ENCODE data around the gene KCNJ6. TPM values are rescaled to one million over a fixed set of nuclear protein-coding genes. Genes with fewer than 3 reads are reported as not detected.
"Not testable (repeated sequence)": the region's sequence is repeated elsewhere in the genome, so short reads cannot be mapped to it uniquely, and the experiment has no call there.

Gene KCNJ6
- total RNA-seq, 1 donor from 2014 or later, result not detected

DNA sequence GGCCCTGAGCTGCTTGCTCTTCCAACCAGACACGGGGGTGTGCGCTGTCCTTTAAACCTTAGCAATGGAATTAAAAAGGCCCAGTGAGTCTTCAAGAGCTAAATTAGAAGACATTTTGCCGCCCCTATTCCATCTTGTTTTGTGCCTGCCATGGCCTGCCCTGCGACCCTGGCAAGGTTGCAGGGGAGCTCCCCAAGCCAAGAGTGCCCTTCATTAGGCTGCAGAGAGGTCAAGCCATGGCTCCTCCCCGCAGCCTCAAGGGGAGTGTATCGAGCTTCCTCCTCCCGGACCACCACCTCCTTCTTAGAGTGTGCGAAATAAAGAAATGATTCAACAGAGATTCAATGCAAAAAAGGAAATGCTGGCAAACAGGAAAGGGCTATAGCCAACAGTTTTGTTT lies 293.5 kb downstream of the KCNJ6 start:
- no peak for ATAC-seq
- DNase-seq (ENCODE audit: low spot score), result no peak

DNA sequence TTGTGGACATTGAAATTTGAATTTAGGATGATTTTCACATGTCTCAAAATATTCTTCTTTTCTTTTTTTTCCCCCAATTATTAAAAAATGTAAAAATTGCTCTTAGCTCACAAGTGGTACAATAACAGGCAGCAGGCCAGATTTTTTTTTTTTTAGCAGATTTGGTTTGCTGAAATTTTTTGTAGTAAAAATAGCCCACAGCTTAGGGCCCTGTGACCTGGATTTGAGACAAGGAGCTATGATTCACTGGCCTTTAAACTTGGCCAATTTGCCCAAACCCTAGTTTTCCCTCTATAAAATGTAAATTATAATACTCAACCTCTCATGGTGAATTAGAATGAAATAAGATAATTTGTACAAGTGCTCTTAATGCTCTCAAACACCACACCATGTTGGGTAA lies 295.9 kb downstream of the KCNJ6 start:
- DNase-seq (ENCODE audit: low spot score), result no peak
- no peak for ATAC-seq

DNA sequence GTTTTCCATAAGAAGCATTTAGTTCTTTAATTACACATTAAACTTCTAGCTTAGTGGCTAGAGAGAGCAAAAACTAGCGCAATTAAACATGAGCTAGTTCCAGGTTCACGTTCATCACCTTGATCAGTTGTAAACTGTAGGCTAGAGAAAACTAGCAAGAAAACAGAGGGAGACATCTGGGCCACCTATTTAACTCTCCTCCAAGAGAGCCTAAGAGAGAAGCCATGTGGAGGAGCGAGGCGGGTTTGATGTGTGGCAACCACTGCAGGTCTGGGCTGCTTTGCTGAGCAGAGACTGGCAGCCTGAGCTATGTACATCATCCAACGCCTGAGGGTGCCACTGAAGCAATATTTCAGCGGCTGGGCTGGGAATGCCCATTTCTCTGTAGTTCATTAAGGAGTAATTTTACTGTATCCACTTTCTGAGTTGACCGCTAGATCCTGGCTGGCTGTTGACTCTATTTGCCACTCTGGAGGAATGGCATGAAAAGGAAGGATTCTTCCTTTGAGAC lies 296.7 kb downstream of the KCNJ6 start:
- ATAC-seq (no peak), DNase-seq (ENCODE audit: low spot score) (no peak)

DNA sequence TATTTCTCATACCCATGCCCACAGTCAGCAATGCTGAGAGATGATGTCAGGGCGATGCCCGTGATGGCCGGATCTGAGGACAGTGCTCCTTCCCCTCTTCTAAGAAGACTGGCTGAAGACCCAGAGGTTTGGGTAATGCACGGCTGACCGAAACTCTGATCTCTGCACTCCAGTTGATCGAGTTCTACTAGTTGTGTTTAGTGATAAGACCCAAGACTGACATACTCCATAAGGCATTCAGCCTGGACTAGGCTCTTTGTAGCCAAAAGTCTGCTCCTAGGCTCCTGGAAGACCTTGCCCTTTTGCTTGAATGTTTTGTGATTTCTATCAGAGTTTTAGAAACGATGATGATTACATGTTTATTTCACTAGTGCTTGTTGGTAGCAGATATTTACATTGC lies 298.2 kb downstream of the KCNJ6 start:
- DNase-seq (ENCODE audit: low spot score) (no peak), ATAC-seq (no peak)

DNA sequence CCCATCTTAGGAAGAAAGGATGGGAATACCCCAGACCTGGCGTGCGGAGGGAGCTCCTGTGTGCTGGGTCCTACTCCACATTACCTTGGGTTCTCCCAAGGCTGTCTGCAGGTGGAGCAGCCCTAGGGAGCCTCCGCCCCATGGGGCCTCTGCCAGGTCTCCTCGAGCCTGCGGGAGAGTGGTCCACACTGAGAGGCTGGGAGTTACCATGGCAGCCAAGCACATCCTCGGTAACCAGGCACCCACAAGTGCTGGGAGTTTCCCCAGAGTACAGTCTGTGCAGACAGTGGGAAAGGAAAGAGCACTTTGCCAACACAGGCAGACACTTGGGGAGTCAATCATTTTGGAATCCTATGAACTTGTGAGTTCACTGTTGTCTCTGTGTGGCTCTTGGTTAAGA lies 300.3 kb downstream of the KCNJ6 start:
- ATAC-seq (no peak), DNase-seq (ENCODE audit: low spot score) (no peak)

DNA sequence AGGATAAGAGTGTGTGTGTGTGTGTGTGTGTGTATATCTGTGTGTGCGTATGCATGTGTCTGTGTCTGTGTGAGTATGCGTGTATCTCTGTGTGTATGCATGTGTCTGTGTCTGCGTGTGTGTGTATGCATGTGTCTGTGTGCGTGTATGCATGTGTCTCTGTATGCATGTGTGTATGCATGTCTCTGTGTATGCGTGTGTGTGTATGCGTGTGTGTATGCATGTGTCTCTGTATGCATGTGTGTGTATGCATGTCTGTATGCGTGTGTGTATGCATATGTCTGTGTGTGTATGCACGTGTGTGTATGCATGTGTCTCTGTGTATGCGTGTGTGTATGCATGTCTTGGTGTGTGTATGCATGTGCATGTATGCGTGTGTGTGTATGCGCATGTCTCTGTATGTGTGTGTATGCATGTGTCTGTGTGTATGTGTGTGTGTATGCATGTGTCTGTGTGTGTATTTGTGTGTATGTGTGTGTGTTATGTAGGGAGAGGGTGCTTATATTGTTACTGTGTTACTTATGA lies 301.8 kb downstream of the KCNJ6 start:
- DNase-seq (ENCODE audit: low spot score) (no peak), ATAC-seq (no peak)

DNA sequence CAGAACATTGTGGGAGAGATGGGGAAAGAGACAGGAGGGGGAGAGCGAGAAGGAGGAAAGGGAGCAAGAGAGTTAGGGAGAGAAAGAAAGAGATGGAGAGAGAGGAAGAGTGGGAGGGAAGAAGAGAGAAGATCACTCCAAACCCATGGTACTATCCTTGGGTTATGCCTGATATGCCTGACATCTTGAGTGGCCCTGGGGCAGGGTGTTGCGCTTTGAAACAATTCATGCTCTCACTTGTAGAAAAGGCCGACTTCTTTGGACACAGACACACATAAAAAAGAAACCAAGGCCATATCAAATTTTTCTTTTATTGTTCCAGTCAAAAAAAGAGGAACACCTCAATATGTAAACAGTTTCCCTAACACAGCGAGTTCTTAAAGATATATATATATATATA lies 309.2 kb downstream of the KCNJ6 start:
- no peak for ATAC-seq

DNA sequence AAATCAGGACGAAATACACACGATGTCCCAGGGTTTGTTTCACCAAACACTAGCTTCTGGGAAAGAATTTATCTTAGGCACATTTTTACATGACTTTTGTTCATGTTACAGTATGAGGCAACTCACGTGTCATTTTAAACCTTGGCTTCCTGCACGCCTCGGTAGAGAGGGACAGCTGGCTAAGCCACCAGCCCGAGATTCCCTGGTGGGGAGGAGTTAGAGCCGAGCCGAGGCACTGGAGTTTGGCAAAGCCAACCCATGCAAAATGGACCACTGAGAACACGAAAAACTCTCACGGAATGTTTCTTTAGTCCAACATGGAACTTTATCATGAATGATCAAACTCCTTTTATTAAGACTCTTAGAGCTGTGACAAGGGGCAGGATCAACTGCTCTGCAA lies 309.7 kb downstream of the KCNJ6 start:
- no peak for DNase-seq (ENCODE audit: low spot score)
- no peak for ATAC-seq

More for the DNA sequence above, 309.2 kb downstream of the KCNJ6 start:
- no peak for DNase-seq (ENCODE audit: low spot score)

DNA sequence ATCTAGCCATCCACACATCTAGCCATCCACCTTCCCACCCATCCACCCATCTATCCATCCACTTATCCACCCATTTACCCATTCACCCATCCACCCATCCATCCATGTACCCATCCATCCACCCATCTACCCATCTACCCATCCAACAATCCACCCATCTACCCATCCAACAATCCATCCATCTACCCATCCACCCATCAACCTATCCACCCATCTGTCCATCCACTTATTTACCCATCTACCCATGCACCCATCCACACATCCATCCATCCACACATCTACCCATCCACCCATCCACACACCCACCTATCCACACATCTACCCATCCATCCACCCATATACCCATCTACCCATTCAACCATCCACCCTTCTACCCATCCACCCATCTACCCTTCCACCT lies 311.3 kb downstream of the KCNJ6 start:
- ATAC-seq, result no peak
- DNase-seq (ENCODE audit: low spot score), result no peak

DNA sequence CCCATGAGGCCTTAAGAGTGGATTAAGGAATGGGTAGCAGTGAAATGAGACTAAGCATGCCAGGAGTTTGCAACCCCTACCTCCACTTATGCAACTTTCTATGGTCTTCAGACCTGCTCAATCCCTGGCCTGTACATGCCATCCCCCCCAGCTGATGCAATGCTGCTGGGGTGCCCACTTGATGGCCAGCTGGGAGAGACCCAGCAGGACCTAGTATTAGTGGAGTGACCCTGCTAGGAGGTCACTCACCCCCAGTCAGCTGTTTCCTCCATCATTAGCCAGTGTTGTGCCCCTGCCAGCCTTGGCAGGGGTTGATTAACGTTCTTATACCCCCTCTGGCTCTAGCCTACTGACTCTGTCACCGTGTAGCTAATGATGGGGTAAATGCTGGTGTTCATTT lies 313.1 kb downstream of the KCNJ6 start:
- ATAC-seq, result no peak
- DNase-seq (ENCODE audit: low spot score), result no peak

DNA sequence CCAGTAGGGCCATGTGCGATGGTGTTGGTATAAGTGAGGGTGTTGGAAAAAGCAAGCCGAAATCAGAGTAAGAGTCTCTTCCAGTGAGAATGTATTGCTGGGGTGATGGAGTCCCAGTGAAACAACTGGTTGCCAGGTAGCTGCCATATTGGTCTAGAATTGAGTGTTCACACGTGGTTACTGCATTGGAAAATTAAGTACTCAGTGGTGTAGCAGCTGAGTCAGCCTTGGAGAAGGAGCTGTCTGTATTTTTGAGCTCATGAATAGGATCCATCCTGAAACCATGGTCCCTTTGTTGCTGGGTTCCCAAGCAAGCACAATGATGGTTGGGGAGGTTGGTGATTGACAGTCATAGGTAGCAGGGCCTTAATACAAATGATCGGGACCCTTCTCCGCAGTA lies 314.3 kb downstream of the KCNJ6 start:
- no peak for DNase-seq (ENCODE audit: low spot score)
- ATAC-seq, result no peak

DNA sequence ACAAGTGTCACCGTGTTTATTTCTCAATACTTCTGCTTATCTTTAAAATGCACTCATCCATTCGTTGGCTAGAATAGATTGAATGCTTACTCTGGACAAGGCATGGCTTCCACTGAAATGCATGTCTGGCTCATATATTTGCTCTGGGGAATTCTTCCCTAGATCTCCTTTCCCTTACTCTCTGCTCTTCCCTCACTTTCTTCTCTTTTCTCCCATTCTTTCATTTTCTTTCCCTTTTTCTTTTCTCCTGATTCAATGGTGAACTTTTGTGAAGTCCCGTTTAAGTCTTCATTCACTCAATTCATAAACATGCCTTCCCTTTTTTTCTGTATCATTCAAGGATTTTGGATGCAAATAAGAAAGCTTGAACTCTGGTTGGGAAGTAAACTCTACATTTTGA lies 315.2 kb downstream of the KCNJ6 start:
- ATAC-seq (no peak), DNase-seq (ENCODE audit: low spot score) (no peak)

DNA sequence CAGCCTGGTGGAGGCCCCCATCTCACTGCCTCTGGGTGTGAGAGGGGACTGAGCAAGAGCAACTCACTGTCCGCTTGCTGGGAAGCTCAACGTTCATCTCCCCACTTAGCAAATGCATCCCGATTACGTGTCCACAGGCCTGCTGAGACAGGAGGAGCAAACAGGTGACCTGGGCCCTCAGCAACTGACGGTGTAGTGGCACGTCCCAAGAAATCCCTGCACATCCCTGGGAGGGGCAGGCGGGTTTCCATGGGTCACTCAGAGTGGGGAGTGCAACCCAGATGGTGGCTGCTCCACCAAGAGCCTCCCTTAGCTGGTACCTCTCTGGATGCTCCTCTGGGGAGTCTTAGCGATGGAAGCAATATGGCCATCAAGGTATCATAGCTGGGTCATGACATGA lies 320.3 kb downstream of the KCNJ6 start:
- DNase-seq (ENCODE audit: low spot score) (no peak), ATAC-seq (no peak)

DNA sequence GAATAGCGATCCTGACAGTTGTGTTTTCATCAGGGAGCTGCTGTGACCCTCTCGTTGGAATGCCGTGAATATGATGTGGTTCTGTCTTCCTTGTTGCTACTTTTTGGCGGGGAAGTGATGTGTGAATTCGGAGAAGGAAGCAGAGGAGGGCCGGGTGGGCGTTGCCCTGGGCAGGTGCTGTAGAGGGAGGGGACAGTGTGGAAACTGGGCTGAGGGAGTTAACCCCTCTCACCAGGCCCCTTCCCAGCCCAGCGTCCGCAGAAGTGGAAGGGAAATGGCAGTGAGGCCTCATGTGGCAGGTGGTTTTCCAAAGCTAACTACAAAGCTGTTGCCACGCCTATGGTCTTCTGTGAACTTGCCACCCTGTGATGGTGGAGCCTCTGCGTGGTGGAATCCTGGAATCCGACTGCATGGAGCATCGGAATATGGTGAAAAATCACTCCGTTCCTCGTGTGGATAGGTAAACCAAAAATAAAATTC lies 321.7 kb downstream of the KCNJ6 start:
- ATAC-seq (no peak), DNase-seq (ENCODE audit: low spot score) (no peak)

DNA sequence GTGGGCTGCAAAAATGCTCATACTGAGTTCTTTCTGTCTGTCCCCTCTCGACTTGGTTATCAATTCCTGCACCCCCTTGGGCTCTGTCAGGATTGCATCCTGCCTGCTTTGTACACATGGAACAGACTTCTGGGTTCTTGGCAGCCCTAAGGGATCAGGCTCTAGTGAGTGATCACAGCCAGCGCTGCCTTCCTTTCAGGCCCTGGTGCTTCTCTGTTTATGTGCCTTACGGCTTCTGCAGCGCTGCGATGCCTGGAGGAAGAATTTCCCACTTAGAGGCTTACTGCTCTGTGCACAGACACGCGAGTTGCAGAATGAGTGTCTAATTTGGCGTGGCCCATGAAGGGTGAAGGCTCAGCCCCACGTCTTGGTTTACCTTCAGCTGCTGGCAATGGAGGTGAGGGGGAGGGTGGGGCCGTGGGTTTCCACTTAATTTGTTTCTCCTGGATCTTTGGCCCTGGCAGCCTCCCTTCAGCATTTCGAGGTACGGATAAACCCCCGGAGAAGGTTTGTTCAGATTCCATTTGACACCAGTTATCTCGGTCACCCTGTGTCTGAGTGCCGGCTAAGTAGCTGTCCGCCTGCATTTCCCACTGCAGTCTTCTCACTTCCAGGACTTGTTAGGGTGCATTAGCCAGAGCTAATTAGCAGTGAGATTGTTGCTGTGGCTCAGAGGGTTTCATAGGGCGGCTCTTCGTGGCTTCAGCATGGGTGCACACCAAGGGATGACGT lies 322.4 kb downstream of the KCNJ6 start:
- ATAC-seq (no peak), DNase-seq (ENCODE audit: low spot score) (no peak)

DNA sequence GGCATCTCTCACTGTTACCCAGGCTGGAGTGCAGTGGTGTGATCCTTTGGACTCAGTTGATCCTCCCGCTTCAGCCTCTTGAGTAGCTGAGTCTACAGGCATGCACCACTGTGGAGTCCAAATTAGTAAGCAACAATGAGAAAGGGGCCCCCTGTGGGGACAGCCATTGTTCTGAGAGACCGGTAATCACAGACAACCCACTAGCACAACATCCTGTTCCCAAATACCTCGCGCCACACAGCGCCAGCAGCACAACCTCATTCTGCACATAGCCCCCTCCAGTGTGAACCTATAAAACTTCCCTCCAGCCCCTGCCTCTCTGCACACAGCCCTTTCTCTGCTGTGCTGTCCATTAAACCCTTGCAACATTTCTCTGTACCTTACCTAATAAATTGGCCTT lies 323.2 kb downstream of the KCNJ6 start:
- no peak for ATAC-seq
- DNase-seq (ENCODE audit: low spot score), result no peak

DNA sequence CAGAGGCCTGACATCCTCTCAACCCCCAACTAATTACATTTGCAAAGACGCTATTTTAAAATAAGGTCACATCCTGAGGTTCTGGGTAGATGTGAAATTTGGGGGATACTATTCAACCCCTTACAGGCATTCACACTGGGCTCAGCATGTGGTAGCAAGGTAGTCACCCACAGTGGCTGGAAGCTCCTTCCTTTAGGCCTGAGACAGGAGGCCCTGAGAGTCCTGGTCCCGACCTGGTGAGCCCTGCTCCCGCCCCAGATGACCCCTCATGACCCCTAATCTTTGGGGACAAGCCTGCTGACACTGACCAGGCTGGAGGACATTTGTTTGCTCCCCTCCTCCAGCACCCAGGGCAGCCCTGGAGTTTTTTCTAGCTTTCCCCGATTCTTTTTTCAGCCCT lies 323.8 kb downstream of the KCNJ6 start:
- DNase-seq (ENCODE audit: low spot score), result no peak
- ATAC-seq, result no peak

DNA sequence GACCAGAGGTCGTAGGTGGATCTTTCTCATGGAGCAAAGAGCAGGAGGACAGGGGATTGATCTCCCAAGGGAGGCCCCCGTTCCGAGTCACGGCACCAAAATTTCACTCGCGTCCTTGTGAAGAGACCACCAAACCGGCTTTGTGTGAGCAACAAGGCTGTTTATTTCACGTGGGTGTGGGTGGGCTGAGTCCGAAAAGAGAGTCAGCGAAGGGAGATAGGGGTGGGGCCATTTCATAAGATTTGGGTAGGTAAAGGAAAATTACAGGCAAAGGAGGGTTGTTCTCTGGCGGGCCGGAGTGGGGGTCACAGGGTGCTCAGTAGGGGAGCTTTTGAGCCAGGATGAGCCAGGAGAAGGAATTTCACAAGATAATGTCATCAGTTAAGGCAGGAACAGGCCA lies 324.3 kb downstream of the KCNJ6 start:
- ATAC-seq, result not testable (repeated sequence)

DNA sequence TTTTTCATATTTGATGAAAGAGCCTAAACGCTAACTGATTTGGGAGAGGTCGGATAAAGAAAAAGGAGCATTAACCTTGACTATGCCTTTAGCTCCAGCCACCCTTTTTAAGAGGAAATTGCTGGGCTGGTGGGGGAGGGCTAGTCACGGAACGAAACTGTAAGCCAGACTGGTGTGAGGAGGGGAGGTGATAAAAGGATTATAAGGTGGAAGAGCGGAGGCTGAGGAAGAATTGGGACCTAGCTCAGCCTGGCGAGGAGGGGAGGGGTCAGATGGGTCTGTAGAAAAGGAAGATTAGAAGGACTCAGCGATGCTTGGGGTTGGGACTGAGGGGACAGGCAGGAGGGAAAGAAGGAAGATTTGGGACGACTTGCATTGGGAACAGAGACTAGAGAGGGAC lies 325.4 kb downstream of the KCNJ6 start:
- ATAC-seq, result not testable (repeated sequence)

More for the DNA sequence above, 324.3 kb downstream of the KCNJ6 start:
- DNase-seq (ENCODE audit: low spot score), result not testable (repeated sequence)

DNA sequence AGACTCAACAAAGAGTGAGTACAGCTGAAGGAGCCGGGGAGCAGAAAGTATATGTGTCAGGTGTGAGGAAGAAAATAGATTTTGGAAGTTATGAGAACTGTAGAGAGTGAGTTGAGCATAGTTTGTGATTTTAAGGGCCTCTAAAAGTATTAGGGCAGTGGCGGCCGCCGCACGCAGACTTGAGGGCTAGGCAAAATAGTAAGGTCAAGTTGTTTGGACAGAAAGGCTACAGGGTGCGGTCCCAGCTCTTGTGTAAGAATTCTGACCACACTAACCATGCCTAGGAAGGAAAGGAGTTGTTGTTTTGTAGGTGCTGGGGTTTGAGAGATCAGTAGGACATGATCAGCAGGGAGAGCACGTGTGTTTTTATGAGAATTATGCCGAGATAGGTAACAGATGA lies 327.6 kb downstream of the KCNJ6 start:
- ATAC-seq; DNase-seq (ENCODE audit: low spot score): not testable (repeated sequence)

More for the DNA sequence above, 325.4 kb downstream of the KCNJ6 start:
- DNase-seq (ENCODE audit: low spot score), result not testable (repeated sequence)

DNA sequence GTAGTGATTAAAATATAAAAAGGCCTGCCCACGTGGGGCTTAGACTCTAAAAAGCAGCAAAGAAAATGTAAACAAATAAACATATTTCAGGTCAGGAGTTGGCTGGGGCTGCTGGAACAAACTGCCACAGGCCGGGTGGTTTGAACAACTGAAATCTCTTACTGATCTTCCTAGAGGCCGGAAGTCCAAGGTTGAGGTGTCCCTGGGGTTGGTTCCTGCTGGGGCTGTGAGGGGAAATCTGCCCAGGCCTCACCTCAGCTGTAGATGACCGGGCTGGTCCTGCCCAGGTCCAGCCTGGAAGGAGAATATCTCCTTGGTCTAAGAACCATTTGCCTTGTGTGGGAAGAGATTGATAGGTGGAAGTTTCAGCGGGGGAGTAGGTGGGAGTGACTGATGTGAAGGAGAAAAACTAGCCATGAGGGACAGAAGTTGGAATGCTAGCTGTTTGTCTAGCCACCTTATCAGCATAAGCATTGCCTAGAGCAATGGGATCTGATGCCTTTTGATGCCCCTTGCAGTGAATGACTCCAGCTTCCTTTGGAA lies 328.6 kb downstream of the KCNJ6 start:
- no peak for DNase-seq (ENCODE audit: low spot score)
- no peak for ATAC-seq

DNA sequence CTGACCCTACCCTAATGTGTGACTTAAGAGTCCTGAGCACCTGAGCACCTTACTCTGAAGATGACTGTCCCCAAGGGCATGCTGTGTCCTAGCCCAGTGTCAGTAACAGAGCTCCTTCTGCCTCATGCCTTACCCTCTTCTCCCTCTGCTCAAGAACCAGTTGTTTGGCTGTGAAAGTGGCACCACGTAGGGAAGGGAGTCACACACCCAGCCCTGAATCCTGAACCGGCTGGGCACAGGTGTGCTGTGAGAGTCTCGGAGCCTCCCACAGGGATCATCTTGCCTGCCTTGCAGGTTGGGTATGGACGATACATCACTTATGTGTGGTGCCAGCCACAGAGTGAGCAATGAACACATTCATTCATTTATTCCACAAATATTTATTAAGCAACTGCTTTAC lies 329.1 kb downstream of the KCNJ6 start:
- DNase-seq (ENCODE audit: low spot score) (no peak), ATAC-seq (no peak)
